OCI-LY1 (cell line): ENCODE results near the gene SLC22A15.

Experiments
- H2AFZ ChIP-seq: fragments of 200-600 bp; sonication (generic), shearing (Covaris generic); 2 replicates; pipeline ENCODE4 v1.6.0; 2014; ENCODE audit warnings: antibody characterized with exemption, mild to moderate bottlenecking, low read length
- H3F3A ChIP-seq: fragments of 200-600 bp; sonication (generic), shearing (Covaris generic); 2 replicates; pipeline ENCODE4 v1.6.0; 2014; ENCODE audit warnings: mild to moderate bottlenecking, antibody characterized with exemption, low read length, moderate library complexity; ENCODE audit not compliant: insufficient read depth
- H3K27ac ChIP-seq: fragments of 200-600 bp; sonication (generic); 2 replicates; pipeline ENCODE4 v1.5.1; 2014; ENCODE audit warnings: low read length, mixed run types, mild to moderate bottlenecking, low read depth; ENCODE audit not compliant: poor library complexity, severe bottlenecking
- H3K27me3 ChIP-seq: fragments of 200-600 bp; sonication (generic); 2 replicates; pipeline ENCODE4 v1.6.0; 2014; ENCODE audit warnings: antibody characterized with exemption, mild to moderate bottlenecking, low read length, moderate library complexity; ENCODE audit not compliant: insufficient read depth
- H3K36me3 ChIP-seq: fragments of 200-600 bp; sonication (generic); 2 replicates; pipeline ENCODE4 v1.6.1; 2014; ENCODE audit warnings: mild to moderate bottlenecking, antibody characterized with exemption, low read length, moderate library complexity, mixed read lengths; ENCODE audit not compliant: insufficient read depth
- H3K4me1 ChIP-seq: fragments of 200-600 bp; sonication (generic); 2 replicates; pipeline ENCODE4 v1.5.1; 2014; ENCODE audit warnings: mild to moderate bottlenecking, low read length, moderate library complexity; ENCODE audit not compliant: insufficient read depth, severe bottlenecking
- H3K4me2 ChIP-seq: fragments of 200-600 bp; sonication (generic), shearing (Covaris generic); 2 replicates; pipeline ENCODE4 v1.6.1; 2014; ENCODE audit warnings: low read length
- H3K4me3 ChIP-seq: fragments of 200-600 bp; sonication (generic); 2 replicates; pipeline ENCODE4 v1.5.1; 2014; ENCODE audit warnings: low read length, low read depth, mild to moderate bottlenecking, mixed read lengths; ENCODE audit not compliant: poor library complexity, severe bottlenecking
- H3K79me2 ChIP-seq: fragments of 200-600 bp; shearing (Covaris generic); 2 replicates; pipeline ENCODE4 v1.6.1; 2016; ENCODE audit warnings: mixed run types, low read length, mixed read lengths; ENCODE audit not compliant: insufficient read depth
- H3K9ac ChIP-seq: fragments of 200-600 bp; sonication (generic), shearing (Covaris generic); 2 replicates; pipeline ENCODE4 v1.6.1; 2014; ENCODE audit warnings: mild to moderate bottlenecking, low read length, mixed read lengths
- H3K9me2 ChIP-seq: fragments of 200-600 bp; sonication (generic), shearing (Covaris generic); 2 replicates; pipeline ENCODE4 v1.6.1; 2014; ENCODE audit warnings: low read depth, mild to moderate bottlenecking, low read length, mixed read lengths
- H3K9me3 ChIP-seq: fragments of 200-600 bp; shearing (Covaris generic); 2 replicates; pipeline ENCODE4 v1.6.1; 2014; ENCODE audit warnings: low read length, mixed read lengths
- H4K20me1 ChIP-seq: fragments of 200-600 bp; sonication (generic), shearing (Covaris generic); 2 replicates; pipeline ENCODE4 v1.6.0; 2016; ENCODE audit warnings: mild to moderate bottlenecking, low read length; ENCODE audit not compliant: insufficient read depth
- EZH2 ChIP-seq: fragments of 200-600 bp; sonication (generic), shearing (Covaris generic); IDR thresholded peaks from 2 replicates; pipeline ENCODE4 v1.8.0; 2017; ENCODE audit warnings: borderline replicate concordance, mixed run types, mild to moderate bottlenecking, antibody characterized with exemption, low read length, moderate library complexity, mixed read lengths
- TF ChIP-seq, protein P1 (sequence below): fragments of 200-600 bp; sonication (generic), shearing (Covaris generic); IDR thresholded peaks from 2 replicates; pipeline ENCODE4 v1.5.1; 2017; ENCODE audit warnings: mild to moderate bottlenecking, antibody characterized with exemption, low read length, moderate library complexity, mixed read lengths

Gene SLC22A15

DNA sequence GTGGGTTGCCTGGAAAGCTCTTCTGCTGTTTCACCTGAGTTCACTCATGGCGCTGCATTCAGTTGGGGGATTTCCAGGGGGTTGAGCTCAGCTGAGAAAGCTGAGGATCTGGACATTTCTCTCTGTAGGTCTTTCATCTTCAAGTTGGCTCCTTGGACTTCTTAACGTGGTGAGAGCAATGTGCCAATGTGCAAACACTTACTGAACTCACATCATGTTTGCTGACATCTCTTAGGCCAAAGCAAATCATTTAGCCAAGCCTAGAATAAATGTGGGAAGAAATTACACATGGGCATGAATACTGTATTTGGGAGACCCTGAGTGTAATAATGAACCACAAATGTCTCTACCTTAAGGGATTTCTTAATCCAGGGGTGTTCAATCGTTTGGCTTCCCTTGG lies 42.7 kb upstream of the SLC22A15 start:
- H3K9me2 ChIP-seq = no peaks in the 10 kb centered on the region
- H2AFZ ChIP-seq = no peak overlapping the region
- no peaks in the 10 kb centered on the region for H3K4me1 ChIP-seq
- H3K36me3 ChIP-seq = no peaks in the 10 kb centered on the region
- H3K79me2 ChIP-seq = no peaks in the 10 kb centered on the region
- TF ChIP-seq EZH2 = no peak
- TF ChIP-seq, protein P1, sequence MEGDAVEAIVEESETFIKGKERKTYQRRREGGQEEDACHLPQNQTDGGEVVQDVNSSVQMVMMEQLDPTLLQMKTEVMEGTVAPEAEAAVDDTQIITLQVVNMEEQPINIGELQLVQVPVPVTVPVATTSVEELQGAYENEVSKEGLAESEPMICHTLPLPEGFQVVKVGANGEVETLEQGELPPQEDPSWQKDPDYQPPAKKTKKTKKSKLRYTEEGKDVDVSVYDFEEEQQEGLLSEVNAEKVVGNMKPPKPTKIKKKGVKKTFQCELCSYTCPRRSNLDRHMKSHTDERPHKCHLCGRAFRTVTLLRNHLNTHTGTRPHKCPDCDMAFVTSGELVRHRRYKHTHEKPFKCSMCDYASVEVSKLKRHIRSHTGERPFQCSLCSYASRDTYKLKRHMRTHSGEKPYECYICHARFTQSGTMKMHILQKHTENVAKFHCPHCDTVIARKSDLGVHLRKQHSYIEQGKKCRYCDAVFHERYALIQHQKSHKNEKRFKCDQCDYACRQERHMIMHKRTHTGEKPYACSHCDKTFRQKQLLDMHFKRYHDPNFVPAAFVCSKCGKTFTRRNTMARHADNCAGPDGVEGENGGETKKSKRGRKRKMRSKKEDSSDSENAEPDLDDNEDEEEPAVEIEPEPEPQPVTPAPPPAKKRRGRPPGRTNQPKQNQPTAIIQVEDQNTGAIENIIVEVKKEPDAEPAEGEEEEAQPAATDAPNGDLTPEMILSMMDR = no peak
- H3K4me2 ChIP-seq = no peak overlapping the region
- no peak overlapping the region for H3K9ac ChIP-seq
- no peak overlapping the region for H3K27ac ChIP-seq
- no peaks in the 10 kb centered on the region for H3K27me3 ChIP-seq
- no peak overlapping the region for H3K4me3 ChIP-seq
- H4K20me1 ChIP-seq = no peaks in the 10 kb centered on the region
- H3F3A ChIP-seq = no peaks in the 10 kb centered on the region
- H3K9me3 ChIP-seq = no peaks in the 10 kb centered on the region

DNA sequence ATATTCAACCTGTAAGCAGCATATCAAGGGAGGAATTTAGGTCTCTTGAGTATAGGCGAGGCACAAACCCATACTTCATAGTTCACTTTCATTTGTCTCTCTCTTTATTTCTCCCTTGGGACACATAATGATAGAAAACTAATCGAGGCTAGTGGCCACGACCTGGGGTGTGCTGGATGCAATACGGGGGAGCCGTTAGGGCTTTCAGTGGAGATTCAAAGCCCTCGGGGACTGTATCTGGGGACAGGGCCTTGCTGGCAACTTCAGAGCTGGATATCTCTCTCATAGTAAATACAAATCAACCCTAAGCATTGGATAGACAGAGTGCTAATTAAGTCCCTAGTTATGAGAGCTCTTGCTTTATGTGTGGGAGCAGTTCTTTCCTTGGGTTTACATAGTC lies 36.9 kb upstream of the SLC22A15 start:
- Histone ChIP-seq H3K27ac (no peak overlapping the region), H2AFZ (no peak overlapping the region), H3F3A (no peaks in the 10 kb centered on the region), H3K9me3 (no peaks in the 10 kb centered on the region), H3K79me2 (no peaks in the 10 kb centered on the region), H4K20me1 (no peaks in the 10 kb centered on the region), H3K4me1 (no peaks in the 10 kb centered on the region), H3K36me3 (no peaks in the 10 kb centered on the region), H3K27me3 (no peaks in the 10 kb centered on the region), H3K4me2 (no peak overlapping the region), H3K9me2 (no peaks in the 10 kb centered on the region), H3K9ac (no peak overlapping the region), H3K4me3 (no peak overlapping the region)
- no peak for TF ChIP-seq EZH2
- TF ChIP-seq, protein P1 = no peak

DNA sequence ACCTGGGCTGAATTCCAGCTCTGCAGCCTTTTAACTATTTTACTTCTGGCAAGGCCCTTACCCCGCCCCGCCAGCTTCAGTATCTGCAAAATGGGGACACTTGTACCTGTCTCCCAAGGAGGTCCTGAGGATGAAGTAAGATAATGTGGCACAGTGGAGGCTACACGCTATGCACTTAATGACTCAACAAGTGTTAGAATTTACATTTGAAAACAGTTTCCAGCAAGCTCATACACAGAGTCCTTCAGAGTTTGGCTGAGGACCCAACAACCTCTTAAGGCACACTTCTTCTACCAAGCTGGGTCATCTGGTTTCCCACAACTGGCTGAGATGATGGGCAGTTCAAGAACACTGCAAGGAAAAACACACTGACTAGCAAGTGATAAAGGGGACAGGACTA lies 30.2 kb upstream of the SLC22A15 start:
- Histone ChIP-seq H4K20me1 (no peaks in the 10 kb centered on the region), H3K79me2 (no peaks in the 10 kb centered on the region), H3K9ac (no peak overlapping the region), H3K27me3 (no peaks in the 10 kb centered on the region), H3F3A (no peaks in the 10 kb centered on the region), H3K4me1 (no peaks in the 10 kb centered on the region), H3K9me2 (no peaks in the 10 kb centered on the region), H3K4me3 (no peak overlapping the region), H3K27ac (no peak overlapping the region), H3K36me3 (no peaks in the 10 kb centered on the region), H3K4me2 (no peak overlapping the region), H3K9me3 (no peaks in the 10 kb centered on the region), H2AFZ (no peak overlapping the region)
- TF ChIP-seq, protein P1 = no peak
- TF ChIP-seq EZH2 = no peak
